NCI-H128 (cell line): ENCODE results near the gene EPHA2.

ENCODE experiments used
- DNase-seq: peaks from one replicate; lab custom pipeline; 2025; ENCODE audit not compliant: unreplicated experiment; lab: John Stamatoyannopoulos, UW

Gene EPHA2

GRCh38 chr1:16184557-16185303, 28.9 kb upstream of the EPHA2 start:
- no peak for DNase-seq

- no peak for DNase-seq
These were observed 28.1 kb upstream of the EPHA2 start for GRCh38 chr1:16183765-16184556.

GRCh38 chr1:16183179-16183578, 27.3 kb upstream of the EPHA2 start:
- no peak for DNase-seq

GRCh38 chr1:16181887-16182719, 26.2 kb upstream of the EPHA2 start:
- DNase-seq = no peak

- no peak for DNase-seq
These were observed 24.5 kb upstream of the EPHA2 start for GRCh38 chr1:16180291-16180824.

GRCh38 chr1:16178596-16179497, 23.0 kb upstream of the EPHA2 start:
- DNase-seq = no peak

- DNase-seq = no peak
These were observed 21.4 kb upstream of the EPHA2 start for GRCh38 chr1:16177306-16177705.

GRCh38 chr1:16176653-16177052, 20.8 kb upstream of the EPHA2 start:
- no peak for DNase-seq

- DNase-seq = no peak
These were observed 20.0 kb upstream of the EPHA2 start for GRCh38 chr1:16175610-16176553.

GRCh38 chr1:16174886-16175598, 19.2 kb upstream of the EPHA2 start:
- DNase-seq = no peak

GRCh38 chr1:16174261-16174868, 18.5 kb upstream of the EPHA2 start:
- no peak for DNase-seq

GRCh38 chr1:16173447-16174260, 17.8 kb upstream of the EPHA2 start:
- no peak for DNase-seq

GRCh38 chr1:16172964-16173446, 17.1 kb upstream of the EPHA2 start:
- DNase-seq = no peak

- DNase-seq = no peak
These were observed 16.5 kb upstream of the EPHA2 start for GRCh38 chr1:16172218-16172830.

- DNase-seq = no peak
These were observed 15.7 kb upstream of the EPHA2 start for GRCh38 chr1:16171314-16172151.

- no peak for DNase-seq
These were observed 14.4 kb upstream of the EPHA2 start for GRCh38 chr1:16170283-16170673.
